ENCODE data around the gene VPS18.

VPS18 gene

GRCh38 chr15:40937762-40938535 lies 43.7 kb downstream of the VPS18 start:
- no peak for DNase-seq

GRCh38 chr15:40938536-40938870 lies 44.3 kb downstream of the VPS18 start:
- no peak for DNase-seq

GRCh38 chr15:40940296-40940801 lies 46.1 kb downstream of the VPS18 start:
- DNase-seq: no peak

GRCh38 chr15:40941068-40941527 lies 46.8 kb downstream of the VPS18 start:
- DNase-seq: no peak

- peak; percentile 64 for DNase-seq
Measured at GRCh38 chr15:40941528-40942336, 47.5 kb downstream of the VPS18 start.

GRCh38 chr15:40942337-40942854 lies 48.1 kb downstream of the VPS18 start:
- DNase-seq: no peak

GRCh38 chr15:40942878-40943277 lies 48.6 kb downstream of the VPS18 start:
- no peak for DNase-seq

- DNase-seq: no peak
Measured at GRCh38 chr15:40943764-40944365, 49.6 kb downstream of the VPS18 start.

GRCh38 chr15:40944510-40945296 lies 50.5 kb downstream of the VPS18 start:
- peak; percentile 60 for DNase-seq

GRCh38 chr15:40948706-40949473 lies 54.6 kb downstream of the VPS18 start:
- DNase-seq: no peak

GRCh38 chr15:40949756-40950207 lies 55.5 kb downstream of the VPS18 start:
- DNase-seq: no peak

- no peak for DNase-seq
Measured at GRCh38 chr15:40951764-40952163, 57.5 kb downstream of the VPS18 start.

GRCh38 chr15:40952301-40952900 lies 58.2 kb downstream of the VPS18 start:
- no peak for DNase-seq

- DNase-seq: peak; percentile 87
Measured at GRCh38 chr15:40952901-40953712, 58.9 kb downstream of the VPS18 start, which contains the start of gene CHAC1. TSS of gene CHAC1 (plus strand) at chr15:40953471. CDS start at chr15:40953584, 113 bp downstream.

All from NCI-H1092 treated with DMSO at 0.1 percent for 48 hours (cell line).